Peyer's patch (tissue), 4 donors: ENCODE results near the gene DDIT3.

Experiments used
- POLR2A ChIP-seq, 2 donors: fragments of 450-650 bp; IDR thresholded peaks; one replicate each; pipeline ENCODE4 v1.5.1; 2017; ENCODE audit warnings: antibody characterized with exemption in 2 of 2, mild to moderate bottlenecking in 2 of 2, moderate library complexity in 2 of 2
- TF ChIP-seq, protein P1 (sequence below), 6 experiments: fragments of 450-650 bp in 4 of 6; fragments of 200-600 bp in 2 of 6; sonication (generic) in 1 of 6; IDR thresholded peaks; one replicate each; pipeline ENCODE4 v1.5.1; 2017 to 2019; ENCODE audit warnings: antibody characterized with exemption in 6 of 6, mild to moderate bottlenecking in 3 of 6, moderate library complexity in 1 of 6

GRCh38 chr12:57515934-57516541 is 4.3 kb downstream of the DDIT3 start:
- TF ChIP-seq POLR2A (IDR thresholded peaks at IDR 0.05), result no peak
- TF ChIP-seq, protein P1, sequence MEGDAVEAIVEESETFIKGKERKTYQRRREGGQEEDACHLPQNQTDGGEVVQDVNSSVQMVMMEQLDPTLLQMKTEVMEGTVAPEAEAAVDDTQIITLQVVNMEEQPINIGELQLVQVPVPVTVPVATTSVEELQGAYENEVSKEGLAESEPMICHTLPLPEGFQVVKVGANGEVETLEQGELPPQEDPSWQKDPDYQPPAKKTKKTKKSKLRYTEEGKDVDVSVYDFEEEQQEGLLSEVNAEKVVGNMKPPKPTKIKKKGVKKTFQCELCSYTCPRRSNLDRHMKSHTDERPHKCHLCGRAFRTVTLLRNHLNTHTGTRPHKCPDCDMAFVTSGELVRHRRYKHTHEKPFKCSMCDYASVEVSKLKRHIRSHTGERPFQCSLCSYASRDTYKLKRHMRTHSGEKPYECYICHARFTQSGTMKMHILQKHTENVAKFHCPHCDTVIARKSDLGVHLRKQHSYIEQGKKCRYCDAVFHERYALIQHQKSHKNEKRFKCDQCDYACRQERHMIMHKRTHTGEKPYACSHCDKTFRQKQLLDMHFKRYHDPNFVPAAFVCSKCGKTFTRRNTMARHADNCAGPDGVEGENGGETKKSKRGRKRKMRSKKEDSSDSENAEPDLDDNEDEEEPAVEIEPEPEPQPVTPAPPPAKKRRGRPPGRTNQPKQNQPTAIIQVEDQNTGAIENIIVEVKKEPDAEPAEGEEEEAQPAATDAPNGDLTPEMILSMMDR (IDR thresholded peaks at IDR 0.05), result no peak
